ENCODE data around the gene RXRG. TPM values are rescaled to one million over a fixed set of nuclear protein-coding genes. Genes with fewer than 3 reads are reported as not detected.
A peak's percentile ranks its signal among the peaks of the same experiment; 100 is the strongest.

Gene RXRG
- polyA plus RNA-seq, 1 donor (not counting 4 experiments of a cell fraction or from before 2014, with no cell fraction given), result not detected

DNA sequence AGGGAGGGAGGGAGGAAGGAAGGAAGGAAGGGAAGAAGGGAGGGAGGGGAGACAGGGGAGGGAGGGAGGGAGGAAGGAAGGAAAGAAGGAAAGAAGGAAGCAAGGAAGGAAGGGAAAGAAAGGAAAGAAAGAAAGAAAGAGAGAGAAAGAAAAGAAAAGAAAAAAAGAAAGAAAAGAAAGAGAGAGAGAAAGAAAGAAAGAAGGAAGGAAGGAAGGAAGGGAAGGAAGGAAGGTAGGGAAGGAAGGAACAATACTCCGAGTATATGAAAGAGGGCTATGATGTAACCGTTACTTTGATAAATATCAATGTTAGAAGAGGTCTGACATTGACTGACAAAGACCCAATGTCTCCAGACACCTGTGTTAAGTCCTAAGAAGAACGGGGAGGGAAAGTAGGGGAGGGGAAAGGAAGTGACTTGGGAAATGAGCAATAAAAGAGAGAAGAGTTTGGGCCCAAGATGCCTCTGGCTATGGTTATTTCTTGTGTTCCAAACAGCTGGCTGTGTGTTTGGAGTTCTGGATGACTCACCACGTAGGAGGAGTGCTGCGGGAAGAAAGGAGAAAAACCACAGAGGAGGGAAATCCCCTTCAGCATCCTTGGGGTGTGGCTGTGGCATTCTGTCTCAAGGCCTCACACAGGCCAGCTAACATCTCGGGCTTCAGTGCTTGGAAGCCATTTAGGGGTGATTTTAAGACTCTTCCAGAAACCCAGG is 37.0 kb upstream of the RXRG start:
- Histone ChIP-seq H3K4me1 (ENCODE audit: control insufficient read depth, extremely low read depth, insufficient read depth, low read length) (peaks cover 4% of the 10 kb centered on the region), H3K9ac (ENCODE audit: control insufficient read depth, extremely low read depth, insufficient read depth, low read length) (no peak overlapping the region), H3K36me3 (ENCODE audit: control insufficient read depth in 2 of 2, extremely low read depth in 1 of 2, insufficient read depth in 2 of 2, low read length in 2 of 2) (no peaks in the 10 kb centered on the region), H3K9me1 (ENCODE audit: control insufficient read depth, extremely low read depth, insufficient read depth, low read length) (no peaks in the 10 kb centered on the region), H2AFZ (ENCODE audit: control insufficient read depth, low read length) (no peak overlapping the region), H4K20me1 (ENCODE audit: control insufficient read depth, extremely low read depth, insufficient read depth, low read length) (peaks cover 2% of the 10 kb centered on the region), H3K9me3 (ENCODE audit: control insufficient read depth, low read depth, low read length) (no peaks in the 10 kb centered on the region), H3K4me2 (ENCODE audit: control insufficient read depth, extremely low read depth, insufficient read depth, low read depth, low read length) (no peak overlapping the region), H3K4me3 (ENCODE audit: control insufficient read depth in 2 of 3, extremely low read depth in 1 of 3, insufficient read depth in 2 of 3, low read depth in 1 of 3, low read length in 3 of 3) (no peak overlapping the region), H3K79me2 (ENCODE audit: control insufficient read depth, insufficient read depth, low read length) (no peaks in the 10 kb centered on the region), H3K27me3 (ENCODE audit: control insufficient read depth, extremely low read depth, insufficient read depth, low read length) (peaks cover 52% of the 10 kb centered on the region), H3K27ac (ENCODE audit: control insufficient read depth, insufficient read depth, low read length) (no peak overlapping the region)
- FAIRE-seq (peak; percentile 96), DNase-seq (ENCODE audit: low read depth, low spot score) (peak; percentile 92)
- dilution Hi-C loops (cut with MboI; ENCODE audit: extremely low pct_ligation_motif_present, low sequenced_read_pairs), result no loop called here
- TF ChIP-seq EZH2 (IDR thresholded peaks at IDR 0.05; ENCODE audit: low read length) (no peak), CTCF (optimal IDR thresholded peaks at IDR 0.05 in 1 of 3, IDR thresholded peaks at IDR 0.05 in 1 of 3, conservative IDR thresholded peaks at IDR 0.05 in 1 of 3; ENCODE audit: extremely low read depth in 1 of 3, insufficient read depth in 2 of 3, low read length in 3 of 3) (no peak)

DNA sequence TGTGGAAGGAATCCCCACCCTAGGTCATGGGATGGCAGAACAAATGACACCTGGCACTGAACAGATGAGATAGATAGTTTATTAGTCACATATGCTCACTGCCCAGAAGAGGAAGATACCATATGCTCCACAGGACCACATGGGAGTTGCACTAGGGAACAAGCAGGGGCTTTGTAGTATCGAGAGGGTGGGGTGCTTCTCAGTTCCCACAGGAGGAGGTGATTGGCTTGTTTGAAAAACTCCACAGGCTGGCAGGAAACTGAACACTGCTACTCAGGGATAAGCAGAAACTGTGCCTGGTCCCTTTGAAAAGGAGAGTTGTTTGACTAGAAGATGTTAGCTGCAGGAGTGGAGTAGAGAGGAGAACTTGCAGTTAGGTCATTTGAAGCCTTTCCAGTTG is 31.9 kb upstream of the RXRG start:
- dilution Hi-C loops (cut with MboI; ENCODE audit: extremely low pct_ligation_motif_present, low sequenced_read_pairs), result no loop called here
- H3K9me3 ChIP-seq (ENCODE audit: control insufficient read depth, low read depth, low read length), result no peaks in the 10 kb centered on the region

More for the DNA sequence above, 31.9 kb upstream of the RXRG start:
- Histone ChIP-seq H3K79me2 (ENCODE audit: control insufficient read depth, insufficient read depth, low read length) (no peaks in the 10 kb centered on the region), H3K9ac (ENCODE audit: control insufficient read depth, extremely low read depth, insufficient read depth, low read length) (no peak overlapping the region), H3K36me3 (ENCODE audit: control insufficient read depth in 2 of 2, extremely low read depth in 1 of 2, insufficient read depth in 2 of 2, low read length in 2 of 2) (no peaks in the 10 kb centered on the region), H4K20me1 (ENCODE audit: control insufficient read depth, extremely low read depth, insufficient read depth, low read length) (no peaks in the 10 kb centered on the region), H3K4me2 (ENCODE audit: control insufficient read depth, extremely low read depth, insufficient read depth, low read depth, low read length) (no peak overlapping the region), H3K4me1 (ENCODE audit: control insufficient read depth, extremely low read depth, insufficient read depth, low read length) (no peaks in the 10 kb centered on the region), H3K9me1 (ENCODE audit: control insufficient read depth, extremely low read depth, insufficient read depth, low read length) (no peaks in the 10 kb centered on the region), H3K4me3 (ENCODE audit: control insufficient read depth in 2 of 3, extremely low read depth in 1 of 3, insufficient read depth in 2 of 3, low read depth in 1 of 3, low read length in 3 of 3) (no peak overlapping the region), H3K27me3 (ENCODE audit: control insufficient read depth, extremely low read depth, insufficient read depth, low read length) (peaks cover 41% of the 10 kb centered on the region), H3K27ac (ENCODE audit: control insufficient read depth, insufficient read depth, low read length) (no peak overlapping the region), H2AFZ (ENCODE audit: control insufficient read depth, low read length) (no peak overlapping the region)
- FAIRE-seq, result no peak
- TF ChIP-seq EZH2 (IDR thresholded peaks at IDR 0.05; ENCODE audit: low read length), result no peak
- TF ChIP-seq CTCF (optimal IDR thresholded peaks at IDR 0.05 in 1 of 3, IDR thresholded peaks at IDR 0.05 in 1 of 3, conservative IDR thresholded peaks at IDR 0.05 in 1 of 3; ENCODE audit: extremely low read depth in 1 of 3, insufficient read depth in 2 of 3, low read length in 3 of 3), result no peak
- DNase-seq (ENCODE audit: low read depth, low spot score), result no peak
